GM19452 (cell line): ENCODE data around the gene SETD9.

Source experiments
- ATAC-seq: cut with Tn5 transposase; IDR thresholded peaks from one replicate; pipeline ENCODE4 v1.9.1; 2021; ENCODE audit not compliant: unreplicated experiment

SETD9 gene

GRCh38 chr5:56934325-56934724 is 24.9 kb downstream of the SETD9 start:
- ATAC-seq = no peak

GRCh38 chr5:56938858-56939257 is 29.5 kb downstream of the SETD9 start:
- ATAC-seq = no peak

- no peak for ATAC-seq
Observed at GRCh38 chr5:56941981-56942380, 32.6 kb downstream of the SETD9 start.

GRCh38 chr5:56947052-56947451 is 37.7 kb downstream of the SETD9 start:
- no peak for ATAC-seq

- peak; percentile 34 for ATAC-seq
Observed at GRCh38 chr5:56950626-56951125, 41.3 kb downstream of the SETD9 start.

- peak; percentile 53 for ATAC-seq
Observed at GRCh38 chr5:56951126-56951945, 41.9 kb downstream of the SETD9 start.

- peak; percentile 90 for ATAC-seq
Observed at GRCh38 chr5:56951946-56952691, 42.7 kb downstream of the SETD9 start, which contains the start of gene MIER3. MIER3 (minus strand) TSS chr5:56952123; CDS start chr5:56952102, 21 bp downstream.

GRCh38 chr5:56954262-56954661 is 44.9 kb downstream of the SETD9 start:
- ATAC-seq = no peak

GRCh38 chr5:56958595-56958994 is 49.2 kb downstream of the SETD9 start:
- ATAC-seq = no peak

- ATAC-seq = no peak
Observed at GRCh38 chr5:56959326-56959725, 49.9 kb downstream of the SETD9 start.

GRCh38 chr5:56961746-56962145 is 52.4 kb downstream of the SETD9 start:
- no peak for ATAC-seq

- no peak for ATAC-seq
Observed at GRCh38 chr5:56962286-56962685, 52.9 kb downstream of the SETD9 start.

- ATAC-seq = no peak
Observed at GRCh38 chr5:56963246-56963645, 53.9 kb downstream of the SETD9 start.

GRCh38 chr5:56964173-56964572 is 54.8 kb downstream of the SETD9 start:
- no peak for ATAC-seq
